HL-60/S4 treated with phorbol 12-myristate 13-acetate at 8.2 ng/mL for 4 days and 3 days (cell line): ENCODE measurements around the gene NUP85.
"Not testable (repeated sequence)": the region's sequence is repeated elsewhere in the genome, so short reads cannot be mapped to it uniquely, and the experiment has no call there.

Experiments
- in situ Hi-C: fragments of 300-500 bp; cut with MboI; formaldehyde crosslinking; loops from 2 replicates; pipeline ENCODE4 v1.15.0; 2022; ENCODE audit warnings: low sequenced_read_pairs

The NUP85 gene

GRCh38 chr17:75199886-75200618 lies 5.4 kb upstream of the NUP85 start:
- in situ Hi-C loops, result no loop called here

GRCh38 chr17:75205793-75206163 lies 299 bp downstream of the NUP85 start:
- in situ Hi-C loops, result no loop called here

- in situ Hi-C loops, result not testable (repeated sequence)
These were observed 1.6 kb downstream of the NUP85 start for GRCh38 chr17:75207050-75207407.

- in situ Hi-C loops, result no loop called here
These were observed 2.3 kb downstream of the NUP85 start for GRCh38 chr17:75207760-75208159.

GRCh38 chr17:75208161-75208560 lies 2.7 kb downstream of the NUP85 start:
- in situ Hi-C loops, result no loop called here

- in situ Hi-C loops, result no loop called here
These were observed 3.6 kb downstream of the NUP85 start for GRCh38 chr17:75209061-75209460.

GRCh38 chr17:75218131-75218530 lies 12.7 kb downstream of the NUP85 start:
- in situ Hi-C loops, result no loop called here

- in situ Hi-C loops, result no loop called here
These were observed 14.3 kb downstream of the NUP85 start for GRCh38 chr17:75219815-75220214.

- in situ Hi-C loops, result no loop called here
These were observed 19.5 kb downstream of the NUP85 start for GRCh38 chr17:75225016-75225415.

- in situ Hi-C loops, result no loop called here
These were observed 22.2 kb downstream of the NUP85 start for GRCh38 chr17:75227729-75228128.

GRCh38 chr17:75228305-75228704 lies 22.8 kb downstream of the NUP85 start:
- in situ Hi-C loops, result no loop called here

GRCh38 chr17:75228847-75229246 lies 23.4 kb downstream of the NUP85 start:
- in situ Hi-C loops, result no loop called here

GRCh38 chr17:75231071-75231470 lies 25.6 kb downstream of the NUP85 start:
- in situ Hi-C loops, result no loop called here

GRCh38 chr17:75231741-75232464 lies 26.4 kb downstream of the NUP85 start:
- in situ Hi-C loops, result no loop called here

GRCh38 chr17:75232786-75233185 lies 27.3 kb downstream of the NUP85 start:
- in situ Hi-C loops, result no loop called here

GRCh38 chr17:75237100-75238014 lies 31.9 kb downstream of the NUP85 start:
- in situ Hi-C loops, result no loop called here

- in situ Hi-C loops, result no loop called here
These were observed 32.6 kb downstream of the NUP85 start for GRCh38 chr17:75238020-75238580.

- in situ Hi-C loops, result no loop called here
These were observed 33.3 kb downstream of the NUP85 start for GRCh38 chr17:75238684-75239191.

- in situ Hi-C loops, result no loop called here
These were observed 33.7 kb downstream of the NUP85 start for GRCh38 chr17:75239214-75239613.

- in situ Hi-C loops, result no loop called here
These were observed 34.4 kb downstream of the NUP85 start for GRCh38 chr17:75239778-75240393.
